ENCODE data around the gene PYCR2.

Gene PYCR2

DNA sequence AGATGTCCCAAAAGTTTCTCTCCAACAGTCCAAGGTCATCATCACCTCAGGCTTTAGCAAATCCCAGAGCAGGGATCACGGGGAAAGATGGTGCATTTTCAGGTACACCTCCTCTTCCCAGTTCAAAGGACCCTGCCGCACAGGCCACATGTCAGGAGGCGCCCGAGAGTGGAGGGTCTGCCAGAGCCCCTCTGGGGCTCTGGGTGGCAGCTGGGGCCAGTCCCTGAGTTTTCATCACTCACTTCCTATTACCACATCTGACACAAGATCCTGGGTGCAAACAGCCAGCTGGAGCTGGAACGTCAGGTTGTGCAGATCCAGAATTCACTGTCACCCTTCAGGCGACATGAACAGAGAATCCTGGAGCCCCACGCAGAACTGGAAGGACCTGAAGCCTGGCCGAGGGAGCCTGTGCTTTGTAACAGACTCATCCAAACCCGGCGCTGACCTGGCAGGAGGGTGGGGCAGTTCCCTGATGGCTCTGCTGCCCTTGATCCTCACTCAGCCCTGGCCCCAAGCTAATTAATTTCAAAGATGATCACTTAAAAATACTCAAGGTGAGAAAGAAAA lies 50.7 kb downstream of the PYCR2 start:
- DNase-seq = no peak

DNA sequence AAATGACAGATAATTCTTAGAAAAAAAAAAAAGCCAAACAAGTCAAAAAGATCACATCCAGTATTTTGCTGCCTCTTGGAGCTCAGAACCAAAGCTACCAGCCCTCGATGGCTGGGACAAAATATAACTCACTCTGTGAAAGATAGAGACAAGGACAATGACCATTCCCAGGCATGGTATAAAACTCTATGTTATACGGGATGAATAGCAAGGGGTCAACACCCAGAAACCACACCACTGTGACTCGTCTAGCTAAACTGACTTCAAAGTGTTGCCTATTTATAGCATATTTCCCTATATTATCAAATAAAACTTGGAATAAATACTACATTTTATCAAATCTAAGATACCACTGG lies 52.0 kb downstream of the PYCR2 start:
- DNase-seq = no peak

DNA sequence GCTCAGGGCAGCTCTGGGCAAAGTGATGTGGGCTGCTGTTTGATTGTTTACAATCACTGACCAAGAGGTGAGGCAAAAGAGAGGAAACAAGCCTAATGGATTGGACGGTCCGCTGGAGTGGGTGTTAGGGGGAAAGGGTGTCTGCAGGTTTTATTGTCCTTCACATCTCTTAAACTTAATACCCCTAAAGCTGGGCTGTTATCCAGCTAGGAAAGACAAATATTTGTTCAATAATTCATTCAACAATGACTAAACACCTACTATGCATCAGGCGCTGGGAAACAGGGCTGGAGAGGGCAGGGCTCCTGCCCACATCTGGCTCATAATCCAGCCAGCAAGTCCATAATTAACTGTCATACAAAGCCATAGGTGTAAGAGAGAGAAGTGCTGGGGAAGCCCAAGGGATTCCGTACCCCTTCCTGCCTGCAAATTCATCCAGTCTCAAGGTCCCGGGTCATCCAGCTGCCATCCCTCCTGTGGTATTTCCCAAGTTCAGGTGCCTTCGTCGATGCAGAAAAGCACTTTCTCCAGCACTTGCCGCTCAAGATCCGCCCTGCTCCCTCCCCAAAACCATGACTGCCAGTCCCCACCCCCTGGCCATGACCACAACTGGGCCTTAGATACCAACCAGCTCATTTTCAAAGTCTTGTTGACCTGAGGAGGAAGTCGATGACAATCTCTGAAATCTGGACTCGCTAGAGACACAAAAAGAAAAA lies 52.5 kb downstream of the PYCR2 start:
- no peak for DNase-seq

DNA sequence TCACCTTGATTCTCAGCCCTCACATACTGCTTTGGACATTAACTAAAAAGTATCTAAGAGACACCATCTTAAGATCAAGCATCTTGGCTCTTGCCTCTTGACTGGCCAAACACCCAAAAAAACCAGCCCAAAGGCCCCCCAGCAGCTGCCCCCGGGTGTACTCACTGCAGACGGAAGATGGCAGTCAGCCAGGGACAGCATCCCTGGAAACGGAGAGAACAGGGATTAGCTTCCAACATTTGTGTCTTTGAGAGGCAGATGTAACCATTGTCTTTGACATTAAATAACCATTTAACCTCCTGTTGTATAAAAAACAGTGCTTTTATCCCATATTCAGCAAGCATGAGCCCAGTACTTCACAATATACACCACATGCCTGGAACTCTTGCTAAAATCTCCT lies 53.1 kb downstream of the PYCR2 start:
- no peak for DNase-seq

Data from CD4-positive, alpha-beta T cell treated with Interleukin-17A for 4 hours (primary cell).